Kidney (tissue), 14 donors: ENCODE results near the gene GPR148. TPM values are rescaled to one million over a fixed set of nuclear protein-coding genes. Genes with fewer than 3 reads are reported as not detected.

ENCODE experiments used
- DNase-seq, 5 donors: peaks; one replicate each; pipeline ENCODE4 v3.0.0-alpha.2; 2013 to 2020
- FAIRE-seq: peaks from 2 replicates; lab custom pipeline; 2012; peaks lifted over from hg19 to GRCh38; lab: Jason Lieb, UNC
- H3K27ac ChIP-seq, 2 donors: one replicate each; pipeline ENCODE4 v1.7.0; 2013; ENCODE audit warnings: low read depth in 2 of 2, low read length in 2 of 2, inconsistent platforms in 1 of 2
- H3K27me3 ChIP-seq: one replicate; pipeline ENCODE4 v1.7.1; 2013; ENCODE audit warnings: low read length, inconsistent platforms; ENCODE audit not compliant: control insufficient read depth, insufficient read depth
- H3K36me3 ChIP-seq, 3 donors: one replicate each; pipeline versions ENCODE4 v1.7.0 to v1.7.1; 2013; ENCODE audit warnings: low read length in 3 of 3, control low read depth in 1 of 3, inconsistent platforms in 1 of 3; ENCODE audit not compliant: insufficient read depth in 3 of 3, control insufficient read depth in 2 of 3
- H3K4me1 ChIP-seq, 3 donors: one replicate each; pipeline versions ENCODE4 v1.7.0 to v1.7.1; 2013; ENCODE audit warnings: low read length in 3 of 3, inconsistent platforms in 1 of 3, low read depth in 1 of 3; ENCODE audit not compliant: control insufficient read depth in 2 of 3, insufficient read depth in 2 of 3
- H3K4me3 ChIP-seq, 3 donors: one replicate each; pipeline versions ENCODE4 v1.7.0 to v1.8.1; 2013; ENCODE audit warnings: low read length in 3 of 3, control low read depth in 1 of 3, inconsistent platforms in 1 of 3
- H3K9ac ChIP-seq, 3 donors: one replicate each; pipeline versions ENCODE4 v1.7.0 to v1.7.1; 2013; ENCODE audit warnings: low read length in 3 of 3, control low read depth in 1 of 3, inconsistent platforms in 1 of 3
- H3K9me3 ChIP-seq, 3 donors: one replicate each; pipeline versions ENCODE4 v1.7.0 to v1.7.1; 2013; ENCODE audit warnings: low read length in 3 of 3, control low read depth in 1 of 3, inconsistent platforms in 1 of 3; ENCODE audit not compliant: control insufficient read depth in 2 of 3, insufficient read depth in 1 of 3
- intact Hi-C: fragments of 100-400 bp; cut with DNase I; formaldehyde crosslinking; loops from one replicate; pipeline ENCODE4 v1.11.1; 2022
- polyA plus RNA-seq: library from polyadenylated mRNA; stranded (reverse); fragments of 350-450 nt; fragmentation: Illumina TruSeq; extraction: RNeasy Lipid Tissue Mini Kit (QIAGEN cat#74804); gene quantifications from one replicate; pipeline ENCODE4 v1.2.3, GENCODE V29; 2014; ENCODE audit warnings: low read depth, low replicate concordance; ENCODE audit not compliant: insufficient read depth
- total RNA-seq: library from RNA; stranded (reverse); fragmentation: NEBNext Ultra II Directional; extraction: Animal tissue kit (Norgen Biotek cat#: 25700); gene quantifications from one replicate; pipeline ENCODE4 v1.2.1, GENCODE V29; 2021
- TF ChIP-seq, protein P1 (sequence below): IDR thresholded peaks from 3 replicates; pipeline ENCODE4 v1.5.1; 2012; ENCODE audit warnings: mild to moderate bottlenecking, moderate library complexity, borderline replicate concordance; ENCODE audit not compliant: insufficient read depth; ENCODE audit errors: extremely low read depth
- donor health status: control.
- donor health status: control.
- donor health status: control.
- donor health status: control.
- donor health status: control.
- donor health status: DM: yes; HTN: yes; CAD: no.
- donor health status: Normal renal cell carcinoma (clear cell type).

GPR148 gene
- total and polyA plus RNA-seq, 2 donors from 2014 or later: not detected

GRCh38 chr2:130765464-130765863 is 36.6 kb downstream of the GPR148 start:
- H3K9ac ChIP-seq: no peak overlapping the region
- intact Hi-C loops: no loop called here
- no peak overlapping the region for H3K27ac ChIP-seq
- no peaks in the 10 kb centered on the region for H3K9me3 ChIP-seq
- H3K27me3 ChIP-seq: no peaks in the 10 kb centered on the region
- DNase-seq (peak in 1 of 5 donors; percentile 35), FAIRE-seq (no peak)
- H3K4me3 ChIP-seq: no peak overlapping the region
- H3K4me1 ChIP-seq: no peaks in the 10 kb centered on the region
- TF ChIP-seq, protein P1, sequence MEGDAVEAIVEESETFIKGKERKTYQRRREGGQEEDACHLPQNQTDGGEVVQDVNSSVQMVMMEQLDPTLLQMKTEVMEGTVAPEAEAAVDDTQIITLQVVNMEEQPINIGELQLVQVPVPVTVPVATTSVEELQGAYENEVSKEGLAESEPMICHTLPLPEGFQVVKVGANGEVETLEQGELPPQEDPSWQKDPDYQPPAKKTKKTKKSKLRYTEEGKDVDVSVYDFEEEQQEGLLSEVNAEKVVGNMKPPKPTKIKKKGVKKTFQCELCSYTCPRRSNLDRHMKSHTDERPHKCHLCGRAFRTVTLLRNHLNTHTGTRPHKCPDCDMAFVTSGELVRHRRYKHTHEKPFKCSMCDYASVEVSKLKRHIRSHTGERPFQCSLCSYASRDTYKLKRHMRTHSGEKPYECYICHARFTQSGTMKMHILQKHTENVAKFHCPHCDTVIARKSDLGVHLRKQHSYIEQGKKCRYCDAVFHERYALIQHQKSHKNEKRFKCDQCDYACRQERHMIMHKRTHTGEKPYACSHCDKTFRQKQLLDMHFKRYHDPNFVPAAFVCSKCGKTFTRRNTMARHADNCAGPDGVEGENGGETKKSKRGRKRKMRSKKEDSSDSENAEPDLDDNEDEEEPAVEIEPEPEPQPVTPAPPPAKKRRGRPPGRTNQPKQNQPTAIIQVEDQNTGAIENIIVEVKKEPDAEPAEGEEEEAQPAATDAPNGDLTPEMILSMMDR: no peak
- no peaks in the 10 kb centered on the region for H3K36me3 ChIP-seq

- TF ChIP-seq, protein P1: no peak
- intact Hi-C loops: no loop called here
- peak in 1 of 5 donors; percentile 12 for DNase-seq
- H3K4me1 ChIP-seq: no peaks in the 10 kb centered on the region
- H3K4me3 ChIP-seq: no peak overlapping the region
- no peak overlapping the region for H3K27ac ChIP-seq
- no peak overlapping the region for H3K9ac ChIP-seq
- no peak for FAIRE-seq
- no peaks in the 10 kb centered on the region for H3K9me3 ChIP-seq
- H3K36me3 ChIP-seq: no peaks in the 10 kb centered on the region
- H3K27me3 ChIP-seq: no peaks in the 10 kb centered on the region
Measured at GRCh38 chr2:130766037-130766436, 37.2 kb downstream of the GPR148 start.

GRCh38 chr2:130766711-130767407 is 38.0 kb downstream of the GPR148 start:
- H3K4me3 ChIP-seq: no peak overlapping the region
- no peaks in the 10 kb centered on the region for H3K27me3 ChIP-seq
- FAIRE-seq (no peak), DNase-seq (peak in 1 of 5 donors; percentile 23)
- no peak overlapping the region for H3K9ac ChIP-seq
- no peaks in the 10 kb centered on the region for H3K9me3 ChIP-seq
- H3K27ac ChIP-seq: no peak overlapping the region
- H3K4me1 ChIP-seq: no peaks in the 10 kb centered on the region
- TF ChIP-seq, protein P1: no peak
- H3K36me3 ChIP-seq: no peaks in the 10 kb centered on the region
- intact Hi-C loops: no loop called here
